C4-2B (cell line): ENCODE measurements around the gene NLGN1.

Experiments used
- H3K27ac ChIP-seq: fragments of 450-650 bp; 2 replicates; pipeline ENCODE4 v1.5.1; 2017
- CTCF ChIP-seq: fragments of 450-650 bp; conservative IDR thresholded peaks from 2 replicates; pipeline ENCODE4 v1.5.1; 2017; ENCODE audit warnings: mild to moderate bottlenecking
- ZFX ChIP-seq: fragments of 450-650 bp; IDR thresholded peaks from 2 replicates; pipeline ENCODE4 v1.6.1; 2017

NLGN1 gene

GRCh38 chr3:173663696-173664111 is 266.2 kb downstream of the NLGN1 start:
- TF ChIP-seq ZFX, result no peak
- H3K27ac ChIP-seq, result no peak overlapping the region

GRCh38 chr3:173676094-173676493 is 278.6 kb downstream of the NLGN1 start:
- TF ChIP-seq ZFX (no peak), CTCF (no peak)
- H3K27ac ChIP-seq, result no peak overlapping the region

GRCh38 chr3:173681188-173681678 is 283.7 kb downstream of the NLGN1 start:
- no peak for TF ChIP-seq CTCF
- no peak for TF ChIP-seq ZFX
- no peak overlapping the region for H3K27ac ChIP-seq

GRCh38 chr3:173685456-173685855 is 287.9 kb downstream of the NLGN1 start:
- no peak overlapping the region for H3K27ac ChIP-seq
- TF ChIP-seq CTCF, result no peak
- no peak for TF ChIP-seq ZFX

- no peak overlapping the region for H3K27ac ChIP-seq
- TF ChIP-seq CTCF (no peak), ZFX (no peak)
These were observed 290.8 kb downstream of the NLGN1 start for GRCh38 chr3:173688216-173688842.

GRCh38 chr3:173690542-173691180 is 293.1 kb downstream of the NLGN1 start:
- no peak overlapping the region for H3K27ac ChIP-seq
- no peak for TF ChIP-seq ZFX

GRCh38 chr3:173699353-173699752 is 301.8 kb downstream of the NLGN1 start:
- H3K27ac ChIP-seq, result no peak overlapping the region
- TF ChIP-seq ZFX (no peak), CTCF (no peak)

GRCh38 chr3:173700336-173700735 is 302.8 kb downstream of the NLGN1 start:
- TF ChIP-seq ZFX (no peak), CTCF (no peak)
- H3K27ac ChIP-seq, result no peak overlapping the region
